HG03039 (cell line): Measurements from ENCODE around the gene DAG1.

Experiments used
- ATAC-seq: cut with Tn5 transposase; IDR thresholded peaks from one replicate; pipeline ENCODE4 v1.9.1; 2021; ENCODE audit warnings: mild to moderate bottlenecking, moderate library complexity; ENCODE audit not compliant: unreplicated experiment

Gene DAG1

GRCh38 chr3:49539659-49540560 lies 69.8 kb downstream of the DAG1 start:
- ATAC-seq, result peak; percentile 88

- no peak for ATAC-seq
Measured at GRCh38 chr3:49552087-49552486, 82.0 kb downstream of the DAG1 start.

GRCh38 chr3:49553324-49553691 lies 83.2 kb downstream of the DAG1 start:
- ATAC-seq, result no peak

GRCh38 chr3:49553692-49554632 lies 83.9 kb downstream of the DAG1 start, which contains the start of gene BSN:
Gene BSN (plus strand): TSS chr3:49554477. CDS start chr3:49554603, 126 bp downstream.
- peak; percentile 87 for ATAC-seq

- peak; percentile 61 for ATAC-seq
Measured at GRCh38 chr3:49554633-49555265, 84.7 kb downstream of the DAG1 start.

- no peak for ATAC-seq
Measured at GRCh38 chr3:49556500-49557275, 86.6 kb downstream of the DAG1 start.

GRCh38 chr3:49563040-49563578 lies 93.0 kb downstream of the DAG1 start:
- no peak for ATAC-seq

- no peak for ATAC-seq
Measured at GRCh38 chr3:49563766-49564165, 93.7 kb downstream of the DAG1 start.

- ATAC-seq, result no peak
Measured at GRCh38 chr3:49566312-49566711, 96.2 kb downstream of the DAG1 start.

- ATAC-seq, result no peak
Measured at GRCh38 chr3:49567406-49567805, 97.3 kb downstream of the DAG1 start.

GRCh38 chr3:49568965-49569364 lies 98.9 kb downstream of the DAG1 start:
- no peak for ATAC-seq

GRCh38 chr3:49570028-49570654 lies 100.1 kb downstream of the DAG1 start:
- ATAC-seq, result no peak

GRCh38 chr3:49582177-49582576 lies 112.1 kb downstream of the DAG1 start:
- no peak for ATAC-seq
